GM18517 (cell line): ENCODE results near the gene CARD10.
"Not testable (repeated sequence)": the region's sequence is repeated elsewhere in the genome, so short reads cannot be mapped to it uniquely, and the experiment has no call there.

ENCODE experiments used
- ATAC-seq: cut with Tn5 transposase; IDR thresholded peaks from one replicate; pipeline ENCODE4 v1.9.1; 2021; ENCODE audit warnings: mild to moderate bottlenecking, moderate library complexity; ENCODE audit not compliant: unreplicated experiment

CARD10 gene

GRCh38 chr22:37470087-37470445 is 49.1 kb downstream of the CARD10 start:
- no peak for ATAC-seq

DNA sequence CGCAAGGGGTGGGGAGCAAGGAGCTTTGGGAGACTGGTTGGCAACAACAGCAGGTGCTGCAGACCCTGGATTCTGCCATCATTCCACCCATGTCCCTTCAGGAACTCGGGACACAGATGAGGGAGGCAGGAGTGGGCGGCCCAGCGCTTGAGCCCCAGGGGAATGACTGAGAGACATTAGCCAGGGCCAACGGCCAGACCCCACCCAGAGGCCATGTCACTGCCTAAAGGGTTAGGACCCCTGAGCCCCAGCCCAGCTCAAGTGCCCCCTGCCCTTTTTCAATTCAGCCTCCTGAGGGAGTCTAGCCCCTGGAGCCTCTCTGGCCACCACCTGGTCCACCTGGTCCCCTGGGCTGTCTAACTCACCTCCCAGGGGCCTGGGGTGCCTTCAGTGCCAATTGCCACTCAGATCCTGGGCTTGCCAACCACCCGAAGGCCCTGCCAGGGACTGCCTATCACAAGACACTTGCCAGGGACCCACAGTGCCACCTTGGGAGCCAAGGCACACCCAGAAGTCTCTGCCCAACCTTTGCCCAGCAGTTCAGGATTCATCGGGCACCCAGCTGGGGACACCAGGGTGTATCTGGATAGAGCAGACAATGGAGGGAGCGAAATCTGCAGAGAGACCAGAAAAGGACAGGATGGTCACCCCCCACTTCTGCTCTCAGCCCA is 49.7 kb downstream of the CARD10 start:
- no peak for ATAC-seq

GRCh38 chr22:37468201-37468695 is 51.0 kb downstream of the CARD10 start:
- not testable (repeated sequence) for ATAC-seq

- no peak for ATAC-seq
Measured at GRCh38 chr22:37467391-37467955, 51.7 kb downstream of the CARD10 start.

- ATAC-seq = no peak
Measured at GRCh38 chr22:37464181-37464580, 55.0 kb downstream of the CARD10 start.

GRCh38 chr22:37462983-37463382 is 56.2 kb downstream of the CARD10 start:
- no peak for ATAC-seq

- ATAC-seq = no peak
Measured at GRCh38 chr22:37462436-37462835, 56.8 kb downstream of the CARD10 start.

DNA sequence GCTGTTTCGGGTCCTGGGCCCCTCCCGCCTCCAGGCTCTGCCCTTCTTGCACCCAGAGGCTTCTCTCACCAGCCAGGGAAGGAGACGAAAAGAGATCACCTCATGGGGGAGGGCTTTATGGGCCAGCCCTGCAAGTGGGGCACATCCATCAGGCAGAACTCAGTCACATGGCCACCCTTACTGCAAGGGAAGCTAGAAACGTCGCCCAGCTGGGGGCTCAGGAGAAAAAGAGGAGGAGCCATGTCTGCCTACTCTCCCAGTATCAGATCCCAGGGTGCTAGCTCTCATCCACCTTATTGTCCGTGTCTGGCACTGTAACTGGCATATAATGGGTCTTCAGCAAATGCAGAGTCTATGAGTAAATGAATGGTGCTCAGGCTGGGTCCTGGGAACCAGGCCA is 57.3 kb downstream of the CARD10 start:
- no peak for ATAC-seq

- ATAC-seq = no peak
Measured at GRCh38 chr22:37460684-37461083, 58.5 kb downstream of the CARD10 start.

DNA sequence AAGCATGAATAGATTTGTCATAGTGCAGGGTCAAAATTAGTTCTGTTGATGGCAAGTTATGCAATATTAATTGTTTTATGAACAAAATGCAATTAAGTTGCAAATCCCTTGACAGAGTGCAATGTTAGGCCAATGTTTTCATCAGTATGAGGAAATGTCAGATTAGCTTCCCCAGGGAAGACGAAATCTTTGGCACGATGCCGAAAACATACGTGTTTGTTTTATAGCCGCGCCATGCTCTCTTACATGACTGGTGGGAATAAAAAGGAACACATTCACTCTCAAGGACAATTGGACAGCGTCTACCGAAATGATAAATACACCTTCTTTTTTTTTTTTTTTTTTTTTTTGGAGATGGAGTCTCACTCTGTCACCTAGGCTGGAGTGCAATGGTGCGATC is 60.0 kb downstream of the CARD10 start:
- ATAC-seq = no peak

- ATAC-seq = no peak
Measured at GRCh38 chr22:37457093-37457893, 61.9 kb downstream of the CARD10 start.

DNA sequence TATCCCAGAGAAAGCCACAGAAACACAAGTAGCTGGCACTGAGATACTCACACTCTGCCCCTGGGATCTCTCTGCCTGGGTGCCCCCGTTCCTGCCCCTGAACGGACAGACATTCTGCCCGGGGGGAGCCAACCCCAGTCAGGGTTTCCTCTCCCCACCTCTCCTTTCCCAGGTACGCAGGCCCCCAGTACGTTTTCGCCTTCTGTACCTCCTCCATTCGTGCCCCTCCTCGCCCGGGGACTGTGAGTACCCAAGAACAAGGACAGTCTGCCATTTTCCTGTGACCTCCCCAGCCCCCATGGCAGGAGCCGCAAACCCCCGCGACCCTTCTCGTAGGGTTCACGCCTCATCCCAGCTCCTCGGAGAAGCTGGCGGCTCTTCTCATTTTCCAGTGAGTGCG is 62.9 kb downstream of the CARD10 start:
- ATAC-seq = no peak

DNA sequence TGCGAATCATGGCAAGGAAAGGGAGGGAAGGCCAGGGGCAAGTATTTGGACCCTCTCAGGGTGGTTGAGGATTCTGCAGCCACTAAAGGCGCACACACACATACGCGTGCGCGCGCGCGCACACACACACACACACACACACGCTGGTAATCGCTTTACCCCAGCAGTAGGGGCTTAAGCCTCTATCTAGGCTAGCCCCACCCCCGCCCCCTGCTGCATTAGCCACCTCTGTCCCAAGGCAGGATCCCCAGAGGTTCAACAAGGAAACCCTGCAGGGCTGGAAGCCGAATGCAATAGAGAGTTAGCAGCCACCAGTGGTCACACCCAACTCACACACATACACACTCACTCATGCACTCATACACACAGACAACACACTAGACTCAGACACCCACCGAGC is 63.3 kb downstream of the CARD10 start:
- no peak for ATAC-seq

DNA sequence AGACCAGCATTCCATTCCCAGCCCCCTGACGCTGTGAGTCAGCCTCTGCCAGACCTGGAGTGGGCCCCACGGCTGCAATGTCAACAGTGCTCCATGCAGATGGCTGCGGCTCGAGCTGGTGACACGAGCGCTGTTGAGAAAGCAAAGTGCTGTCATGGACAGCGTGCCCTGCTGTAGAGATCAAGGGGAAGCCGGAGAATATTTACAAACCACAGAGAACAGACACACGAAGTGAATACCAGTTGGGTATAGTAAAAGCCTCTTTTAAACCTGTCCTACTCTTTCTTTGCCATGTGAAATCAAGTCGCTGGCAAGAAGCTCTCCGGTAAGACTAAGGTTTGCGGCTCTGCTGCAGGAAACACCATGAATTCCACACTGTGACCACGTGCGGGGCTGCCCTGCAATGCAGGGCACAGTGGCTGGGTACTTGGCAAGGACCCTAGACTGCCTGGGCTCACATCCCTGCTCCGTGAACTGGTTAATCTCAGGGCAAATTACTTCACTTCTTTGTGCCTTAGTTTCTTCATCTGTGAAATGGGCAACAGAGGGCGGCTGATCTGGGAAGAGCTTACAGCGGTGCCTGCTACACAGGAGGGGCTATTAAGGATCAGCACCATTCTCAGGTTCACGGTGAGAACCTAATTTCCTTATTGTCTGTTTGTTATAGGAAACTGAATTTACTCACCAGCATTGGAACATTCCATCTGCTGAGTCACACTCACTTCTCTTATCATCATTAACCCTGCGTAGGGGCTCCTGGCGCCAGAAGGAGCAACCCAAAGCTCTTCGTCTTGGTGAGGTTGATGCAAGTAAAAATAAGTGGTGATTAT is 64.1 kb downstream of the CARD10 start:
- no peak for ATAC-seq

- ATAC-seq = no peak
Measured at GRCh38 chr22:37453696-37454095, 65.5 kb downstream of the CARD10 start.

GRCh38 chr22:37451218-37451617 is 68.0 kb downstream of the CARD10 start:
- no peak for ATAC-seq

DNA sequence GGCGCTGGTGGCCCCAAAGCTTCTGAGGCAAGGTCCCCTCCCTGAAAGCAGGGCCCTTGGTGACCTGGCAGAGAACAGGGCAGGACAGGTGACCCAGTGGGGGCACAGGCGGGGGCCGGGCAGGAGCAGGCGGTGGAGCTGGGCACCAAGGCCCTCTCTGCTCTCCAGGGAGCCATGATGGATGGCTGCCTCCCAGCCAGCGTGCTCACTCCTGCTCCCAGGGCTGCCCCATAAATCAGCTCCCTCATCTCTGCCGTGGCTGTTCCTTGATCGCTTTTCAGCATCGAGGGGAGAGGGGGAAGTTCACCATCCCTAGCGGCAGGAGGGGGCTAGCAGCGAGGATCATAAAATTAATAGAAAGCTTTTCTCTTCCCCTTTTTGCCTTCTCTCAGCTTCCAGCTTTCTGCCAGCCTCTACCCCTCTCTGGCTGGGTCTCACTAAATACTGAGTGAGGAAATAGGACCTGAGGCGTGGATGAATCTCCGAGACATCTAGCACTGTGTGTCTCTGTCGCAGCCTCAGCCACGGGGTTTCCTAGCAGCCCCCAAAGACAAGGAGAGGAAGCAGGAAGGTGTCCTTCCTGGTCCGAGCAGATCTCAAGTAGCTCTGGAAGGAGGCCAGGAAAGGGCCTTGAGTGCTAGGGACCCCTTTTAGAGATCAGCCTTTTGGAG is 69.7 kb downstream of the CARD10 start:
- no peak for ATAC-seq

- no peak for ATAC-seq
Measured at GRCh38 chr22:37448516-37449127, 70.6 kb downstream of the CARD10 start.

DNA sequence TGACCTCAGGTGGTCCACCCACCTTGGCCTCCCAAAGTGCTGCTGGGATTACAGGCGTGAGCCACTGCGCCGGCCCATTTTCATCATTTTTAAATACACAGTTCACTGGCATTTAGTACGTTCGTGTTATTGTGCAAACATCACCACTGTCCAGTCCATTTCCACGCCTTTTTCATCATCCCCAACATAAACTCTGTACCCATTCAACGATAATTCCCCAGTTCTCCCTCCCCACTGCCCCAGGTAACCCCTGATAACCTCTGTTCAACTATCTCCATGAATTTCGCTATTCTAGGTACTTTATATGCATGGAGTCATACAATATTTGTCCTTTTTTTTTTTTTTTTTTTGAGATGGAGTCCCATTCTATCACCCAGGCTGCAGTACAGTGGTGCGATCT is 73.7 kb downstream of the CARD10 start:
- no peak for ATAC-seq

- no peak for ATAC-seq
Measured at GRCh38 chr22:37443977-37444376, 75.2 kb downstream of the CARD10 start.
